ENCODE data around the gene RHCE. TPM values are rescaled to one million over a fixed set of nuclear protein-coding genes. Genes with fewer than 3 reads are reported as not detected.
"Not testable (repeated sequence)": the region's sequence is repeated elsewhere in the genome, so short reads cannot be mapped to it uniquely, and the experiment has no call there.

Gene RHCE
- total RNA-seq, 4 donors from 2014 or later: not detected

DNA sequence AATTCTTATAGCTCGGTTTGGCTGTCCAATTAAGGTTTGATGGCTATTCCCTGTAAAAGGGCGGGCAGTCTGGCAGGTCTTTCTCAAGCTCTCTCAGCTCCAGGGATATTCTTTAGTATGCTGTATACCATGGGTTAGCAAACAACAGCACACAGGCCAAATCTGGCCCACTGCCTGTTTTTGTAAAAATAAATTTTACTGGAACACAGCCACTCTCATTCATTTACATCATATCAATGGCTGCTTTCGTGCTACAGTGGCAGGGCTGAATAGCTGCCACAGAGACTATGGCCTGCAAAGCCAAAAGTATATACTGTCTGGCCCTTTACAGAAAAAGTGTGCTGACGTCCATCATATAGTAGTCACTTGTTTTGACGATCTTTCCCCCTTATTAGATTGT lies 42.1 kb upstream of the RHCE start:
- TF ChIP-seq EP300 (IDR thresholded peaks at IDR 0.05; ENCODE audit: low read depth) (no peak), POLR2AphosphoS5 (IDR thresholded peaks at IDR 0.05) (no peak), POLR2A (IDR thresholded peaks at IDR 0.05) (no peak)
- TF ChIP-seq, protein P1, sequence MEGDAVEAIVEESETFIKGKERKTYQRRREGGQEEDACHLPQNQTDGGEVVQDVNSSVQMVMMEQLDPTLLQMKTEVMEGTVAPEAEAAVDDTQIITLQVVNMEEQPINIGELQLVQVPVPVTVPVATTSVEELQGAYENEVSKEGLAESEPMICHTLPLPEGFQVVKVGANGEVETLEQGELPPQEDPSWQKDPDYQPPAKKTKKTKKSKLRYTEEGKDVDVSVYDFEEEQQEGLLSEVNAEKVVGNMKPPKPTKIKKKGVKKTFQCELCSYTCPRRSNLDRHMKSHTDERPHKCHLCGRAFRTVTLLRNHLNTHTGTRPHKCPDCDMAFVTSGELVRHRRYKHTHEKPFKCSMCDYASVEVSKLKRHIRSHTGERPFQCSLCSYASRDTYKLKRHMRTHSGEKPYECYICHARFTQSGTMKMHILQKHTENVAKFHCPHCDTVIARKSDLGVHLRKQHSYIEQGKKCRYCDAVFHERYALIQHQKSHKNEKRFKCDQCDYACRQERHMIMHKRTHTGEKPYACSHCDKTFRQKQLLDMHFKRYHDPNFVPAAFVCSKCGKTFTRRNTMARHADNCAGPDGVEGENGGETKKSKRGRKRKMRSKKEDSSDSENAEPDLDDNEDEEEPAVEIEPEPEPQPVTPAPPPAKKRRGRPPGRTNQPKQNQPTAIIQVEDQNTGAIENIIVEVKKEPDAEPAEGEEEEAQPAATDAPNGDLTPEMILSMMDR (IDR thresholded peaks at IDR 0.05): no peak
- peak; percentile 16 for DNase-seq
- no peaks in the 10 kb centered on the region for H3K36me3 ChIP-seq
- H3K27ac ChIP-seq: peak overlapping the region in 1 of 4 donors; percentile 29
- in situ Hi-C loops (cut with MboI; ENCODE audit: low pct_ligation_motif_present in 1 of 4, low pct_unique_long_range_greater_than_20kb in 1 of 4, low sequenced_read_pairs in 3 of 4) (no loop called here), intact Hi-C loops (cut with DNase I; ENCODE audit: low total_unique reads) (no loop called here)
- peaks cover 0 to 35% (median 12%) of the 10 kb centered on the region in 4 donors for H3K4me1 ChIP-seq
- no peaks in the 10 kb centered on the region for H3K27me3 ChIP-seq
- no peaks in the 10 kb centered on the region for H3K9me3 ChIP-seq
- no peak overlapping the region for H3K4me3 ChIP-seq
- 42 to 60% methylated on average over 2 to 5 of the region's 5 CpGs for WGBS, 2 donors (ENCODE audit: low coverage in 1 of 2)

DNA sequence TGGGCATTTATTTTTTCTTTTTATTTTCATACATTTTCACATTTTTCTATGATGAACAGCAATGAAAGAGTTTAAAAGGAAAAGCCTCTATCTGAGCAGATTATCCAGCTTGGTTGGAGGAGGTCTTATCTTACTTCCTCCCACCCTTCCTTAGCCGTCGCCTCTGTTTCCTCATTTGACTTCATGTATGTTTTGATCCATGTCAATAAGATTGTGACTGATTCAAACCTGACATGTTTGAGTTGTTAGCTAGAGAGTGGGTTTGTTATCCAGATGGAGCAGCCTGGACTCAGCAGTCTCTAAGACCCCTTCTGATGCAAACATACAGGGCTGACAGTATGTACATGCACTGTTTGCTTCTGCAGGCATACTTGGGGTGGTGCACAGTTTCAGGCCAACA lies 41.2 kb upstream of the RHCE start:
- intact Hi-C loops (cut with DNase I; ENCODE audit: low total_unique reads) (no loop called here), in situ Hi-C loops (cut with MboI; ENCODE audit: low pct_ligation_motif_present in 1 of 4, low pct_unique_long_range_greater_than_20kb in 1 of 4, low sequenced_read_pairs in 3 of 4) (no loop called here)
- Histone ChIP-seq H3K4me3 (no peak overlapping the region), H3K9me3 (no peaks in the 10 kb centered on the region), H3K4me1 (peaks cover 0 to 28% (median 8%) of the 10 kb centered on the region in 4 donors), H3K27me3 (no peaks in the 10 kb centered on the region), H3K27ac (no peak overlapping the region), H3K36me3 (peaks cover 0 to 6% (median 0%) of the 10 kb centered on the region in 4 donors)
- TF ChIP-seq EP300 (IDR thresholded peaks at IDR 0.05; ENCODE audit: low read depth) (no peak), POLR2AphosphoS5 (IDR thresholded peaks at IDR 0.05) (no peak), POLR2A (IDR thresholded peaks at IDR 0.05) (no peak)
- TF ChIP-seq, protein P1 (IDR thresholded peaks at IDR 0.05): no peak
- 71 to 79% methylated on average over 2 of the region's 2 CpGs for WGBS, 2 donors (ENCODE audit: low coverage in 1 of 2)
- no peak for DNase-seq

DNA sequence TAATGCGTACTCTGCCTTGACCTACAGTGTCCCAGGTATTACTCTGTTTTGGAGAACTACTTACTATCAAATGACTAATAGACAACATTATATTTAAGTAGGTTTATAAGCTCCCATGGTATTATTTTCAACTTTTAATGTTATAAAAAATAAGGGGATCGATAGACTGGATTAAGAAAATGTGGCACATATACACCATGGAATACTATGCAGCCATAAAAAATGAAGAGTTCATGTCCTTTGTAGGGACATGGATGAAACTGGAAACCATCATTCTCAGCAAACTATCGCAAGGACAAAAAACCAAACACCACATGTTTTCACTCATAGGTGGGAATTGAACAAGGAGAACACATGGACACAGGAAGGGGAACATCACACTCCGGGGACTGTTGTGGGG lies 40.2 kb upstream of the RHCE start:
- in situ Hi-C loops (cut with MboI; ENCODE audit: low pct_ligation_motif_present in 1 of 4, low pct_unique_long_range_greater_than_20kb in 1 of 4, low sequenced_read_pairs in 3 of 4); intact Hi-C loops (cut with DNase I; ENCODE audit: low total_unique reads); H3K4me3 ChIP-seq; H3K9me3 ChIP-seq; H3K27ac ChIP-seq; DNase-seq; H3K27me3 ChIP-seq: not testable (repeated sequence)
- peaks cover 0 to 27% (median 8%) of the 10 kb centered on the region in 4 donors for H3K4me1 ChIP-seq
- peaks cover 0 to 15% (median 0%) of the 10 kb centered on the region in 4 donors for H3K36me3 ChIP-seq
- 78 to 100% methylated on average over 1 to 4 of the region's 4 CpGs for WGBS, 2 donors (ENCODE audit: low coverage in 1 of 2)

DNA sequence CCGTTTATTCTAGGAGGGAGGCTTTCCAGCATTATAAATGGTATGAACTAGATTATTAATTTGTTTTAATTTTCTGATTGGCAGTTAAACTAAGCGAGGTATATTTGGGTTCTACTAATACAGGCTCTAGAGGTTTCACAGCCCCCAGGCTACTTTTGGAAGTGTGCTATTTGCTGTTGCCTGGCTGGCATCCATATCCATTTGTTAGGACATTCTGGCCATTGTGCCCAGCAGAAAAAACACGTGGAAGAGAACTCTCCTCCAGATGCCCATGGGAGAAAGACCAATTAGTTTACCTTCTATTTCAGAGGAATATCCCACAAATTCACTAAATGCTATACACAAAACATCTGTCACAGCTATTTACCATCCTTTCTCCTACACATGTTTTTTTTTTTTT lies 39.4 kb upstream of the RHCE start:
- Histone ChIP-seq H3K27ac (no peak overlapping the region), H3K4me3 (no peak overlapping the region), H3K9me3 (no peaks in the 10 kb centered on the region), H3K4me1 (peaks cover 0 to 27% (median 8%) of the 10 kb centered on the region in 4 donors), H3K36me3 (peaks cover 0 to 15% (median 0%) of the 10 kb centered on the region in 4 donors), H3K27me3 (no peaks in the 10 kb centered on the region)
- 60 to 72% methylated on average over 2 to 3 of the region's 3 CpGs for WGBS, 2 donors (ENCODE audit: low coverage in 1 of 2)
- intact Hi-C loops (cut with DNase I; ENCODE audit: low total_unique reads): no loop called here
- in situ Hi-C loops (cut with MboI; ENCODE audit: low pct_ligation_motif_present in 1 of 4, low pct_unique_long_range_greater_than_20kb in 1 of 4, low sequenced_read_pairs in 3 of 4): no loop called here
- DNase-seq: no peak
- no peak for TF ChIP-seq POLR2A (IDR thresholded peaks at IDR 0.05)
- TF ChIP-seq EP300 (IDR thresholded peaks at IDR 0.05; ENCODE audit: low read depth): no peak
- TF ChIP-seq, protein P1 (IDR thresholded peaks at IDR 0.05): no peak
- no peak for TF ChIP-seq POLR2AphosphoS5 (IDR thresholded peaks at IDR 0.05)
